Dendritic cell treated with granulocyte-macrophage colony-stimulating factor and Interleukin-4, amounts not matched to agents 40 ng/mL and 50 ng/mL, for 4 days (primary cell): Measurements from ENCODE around the gene ARHGAP15.

Source experiments
- H3K27ac Mint-ChIP-seq: one replicate; pipeline ENCODE4 v1.8.0; 2022; ENCODE audit warnings: mild to moderate bottlenecking, mixed read lengths
- H3K27me3 Mint-ChIP-seq: one replicate; pipeline ENCODE4 v1.8.0; 2022; ENCODE audit warnings: mild to moderate bottlenecking, mixed read lengths
- H3K36me3 Mint-ChIP-seq: one replicate; pipeline ENCODE4 v1.8.0; 2022; ENCODE audit warnings: low read depth, mixed read lengths
- H3K4me1 Mint-ChIP-seq: one replicate; pipeline ENCODE4 v1.8.0; 2022; ENCODE audit warnings: low read depth, mixed read lengths
- H3K4me3 Mint-ChIP-seq: one replicate; pipeline ENCODE4 v1.8.0; 2022; ENCODE audit warnings: mild to moderate bottlenecking, moderate library complexity, mixed read lengths
- H3K9me3 Mint-ChIP-seq: one replicate; pipeline ENCODE4 v1.8.0; 2022; ENCODE audit warnings: mixed read lengths
- intact Hi-C: fragments of 100-400 bp; cut with micrococcal nuclease; formaldehyde crosslinking; loops from one replicate; pipeline ENCODE4 v1.15.0; 2022

Gene ARHGAP15

DNA sequence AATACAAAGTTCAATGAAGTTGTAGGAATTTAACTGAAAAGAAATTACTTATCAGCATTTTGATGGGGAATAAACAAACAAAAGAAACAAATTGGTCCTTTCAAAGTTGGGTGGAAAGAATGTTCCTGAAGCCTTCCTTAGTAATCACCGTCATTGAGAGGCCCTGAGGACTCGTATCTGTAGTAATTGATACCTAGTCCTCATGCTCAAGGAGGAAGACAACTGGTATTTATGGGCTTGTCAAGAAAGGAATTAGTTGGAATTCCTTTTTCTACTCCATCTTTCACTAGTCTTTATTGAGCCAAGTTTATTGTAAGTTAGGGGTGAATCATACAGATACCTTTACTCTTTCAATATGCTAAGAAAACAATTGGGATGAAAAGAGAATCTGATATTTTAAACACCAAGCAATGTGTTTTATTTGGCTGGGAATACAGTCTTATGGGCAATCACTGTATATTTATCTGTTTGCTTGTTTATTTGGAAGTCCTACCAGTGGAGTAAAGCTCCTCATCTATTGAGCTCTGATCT lies 324.8 kb downstream of the ARHGAP15 start:
- H3K36me3 Mint-ChIP-seq = peaks cover 5% of the 10 kb centered on the region
- H3K4me1 Mint-ChIP-seq = peaks cover 9% of the 10 kb centered on the region
- no peak overlapping the region for H3K4me3 Mint-ChIP-seq
- H3K27me3 Mint-ChIP-seq = no peaks in the 10 kb centered on the region
- no peaks in the 10 kb centered on the region for H3K9me3 Mint-ChIP-seq
- H3K27ac Mint-ChIP-seq = no peak overlapping the region
- intact Hi-C loops = no loop called here

DNA sequence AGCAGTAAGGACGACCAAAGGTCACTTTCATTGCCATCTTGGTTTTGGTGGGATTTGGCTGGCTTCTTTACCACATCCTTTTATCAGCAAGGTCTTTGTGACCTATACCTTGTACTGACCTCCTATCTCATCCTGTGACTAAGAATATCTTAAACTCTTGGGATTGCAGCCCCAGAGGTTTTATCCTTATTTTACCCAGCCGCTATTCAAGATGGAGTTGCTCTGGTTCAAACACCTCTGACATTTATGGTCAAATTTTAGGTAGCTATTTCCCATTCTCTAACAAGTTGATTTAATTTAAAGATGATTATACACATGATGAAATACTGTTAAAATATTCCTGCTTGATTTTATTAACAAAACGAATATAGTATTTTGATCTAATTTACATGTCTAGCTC lies 326.1 kb downstream of the ARHGAP15 start:
- H3K9me3 Mint-ChIP-seq = no peaks in the 10 kb centered on the region
- no peak overlapping the region for H3K27ac Mint-ChIP-seq
- no peaks in the 10 kb centered on the region for H3K27me3 Mint-ChIP-seq
- H3K4me3 Mint-ChIP-seq = no peak overlapping the region
- intact Hi-C loops = no loop called here
- H3K4me1 Mint-ChIP-seq = peaks cover 9% of the 10 kb centered on the region
- H3K36me3 Mint-ChIP-seq = peaks cover 5% of the 10 kb centered on the region

DNA sequence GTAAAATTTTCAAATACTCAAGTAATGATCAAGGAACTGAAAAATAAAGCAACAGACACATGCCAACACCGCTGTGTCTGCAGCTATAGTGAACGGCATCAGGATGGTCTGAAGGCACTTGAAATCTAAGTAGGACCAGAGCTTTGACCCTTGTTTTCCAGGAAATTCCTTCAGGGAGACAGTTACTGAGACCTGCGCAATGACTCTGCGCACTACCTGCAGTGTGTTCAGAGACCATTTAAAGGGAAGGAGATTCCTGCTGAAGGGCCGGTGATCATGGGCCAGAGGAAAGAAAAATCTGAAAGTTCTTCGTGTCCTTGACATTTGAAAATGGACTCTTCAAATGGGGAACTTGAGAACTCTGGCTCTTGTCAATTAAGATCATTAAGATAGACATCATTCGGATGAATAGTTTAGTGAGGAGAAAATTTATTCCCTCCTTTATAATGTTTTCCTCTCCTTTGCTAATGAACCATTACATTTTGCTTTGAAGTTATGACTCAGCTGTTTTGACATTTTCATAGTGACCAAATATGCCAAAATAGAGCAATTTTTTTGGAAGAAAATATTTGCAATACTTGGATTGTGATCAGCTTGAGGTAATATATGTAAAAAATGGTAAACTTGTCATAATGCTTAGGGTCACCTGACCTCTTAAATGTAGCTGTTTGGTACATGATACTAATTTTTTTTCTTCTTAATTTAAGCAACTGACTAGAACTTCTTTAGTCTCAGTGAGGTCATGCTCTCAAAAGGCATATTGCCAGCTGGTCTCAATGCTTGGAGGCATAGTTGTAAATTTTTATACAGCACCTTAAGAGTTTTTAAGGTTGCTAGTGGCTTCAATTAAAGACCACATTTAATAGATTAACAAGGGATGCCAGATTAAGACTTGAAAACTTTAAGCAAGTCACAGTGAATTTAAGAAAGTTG lies 329.3 kb downstream of the ARHGAP15 start:
- no peak overlapping the region for H3K27ac Mint-ChIP-seq
- H3K27me3 Mint-ChIP-seq = no peaks in the 10 kb centered on the region
- H3K36me3 Mint-ChIP-seq = peaks cover 5% of the 10 kb centered on the region
- H3K4me3 Mint-ChIP-seq = no peak overlapping the region
- H3K4me1 Mint-ChIP-seq = no peaks in the 10 kb centered on the region
- H3K9me3 Mint-ChIP-seq = no peaks in the 10 kb centered on the region
- intact Hi-C loops = no loop called here

DNA sequence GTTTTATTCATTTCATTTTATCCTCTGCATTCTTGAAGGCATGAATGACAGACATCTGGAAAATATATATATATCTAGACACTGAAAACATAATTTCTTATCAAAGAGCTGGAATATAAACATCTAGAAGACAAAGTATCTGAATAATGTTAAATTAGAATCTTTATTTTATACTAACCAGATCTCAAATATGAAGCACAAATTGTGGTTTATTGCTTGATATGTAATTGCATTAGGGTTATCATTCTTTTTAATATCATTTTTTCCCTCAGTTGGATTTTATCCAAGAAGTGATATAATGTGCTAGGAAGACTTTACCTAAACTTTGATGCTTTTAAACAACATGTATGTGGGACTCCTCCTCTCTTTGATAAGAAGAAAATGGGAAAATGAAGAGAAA lies 331.2 kb downstream of the ARHGAP15 start:
- no peaks in the 10 kb centered on the region for H3K9me3 Mint-ChIP-seq
- H3K4me1 Mint-ChIP-seq = no peaks in the 10 kb centered on the region
- H3K36me3 Mint-ChIP-seq = no peaks in the 10 kb centered on the region

DNA sequence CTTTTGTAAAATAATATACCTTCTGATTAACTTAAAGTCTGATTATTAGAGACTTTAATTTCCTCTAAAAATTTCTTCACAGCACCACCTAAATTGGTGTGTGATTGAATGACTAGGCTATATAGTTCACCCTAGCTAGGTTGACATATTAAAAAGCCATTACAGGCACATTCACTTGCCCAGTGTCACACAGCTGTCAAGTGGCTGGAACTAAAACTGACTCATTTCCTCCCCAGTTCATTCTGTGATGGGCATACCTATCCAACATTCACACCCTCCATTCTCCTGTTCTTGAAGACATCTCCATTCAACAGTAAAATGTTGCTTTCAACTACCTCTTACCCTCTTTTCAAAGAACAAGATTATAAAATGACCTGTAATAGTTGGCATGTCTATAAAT lies 334.5 kb downstream of the ARHGAP15 start:
- no peaks in the 10 kb centered on the region for H3K4me1 Mint-ChIP-seq
- H3K9me3 Mint-ChIP-seq = no peaks in the 10 kb centered on the region
- no peaks in the 10 kb centered on the region for H3K27me3 Mint-ChIP-seq
- no peak overlapping the region for H3K4me3 Mint-ChIP-seq
- H3K36me3 Mint-ChIP-seq = no peaks in the 10 kb centered on the region
- no peak overlapping the region for H3K27ac Mint-ChIP-seq
- intact Hi-C loops = no loop called here

More for the DNA sequence above, 331.2 kb downstream of the ARHGAP15 start:
- no peak overlapping the region for H3K27ac Mint-ChIP-seq
- H3K27me3 Mint-ChIP-seq = no peaks in the 10 kb centered on the region
- no peak overlapping the region for H3K4me3 Mint-ChIP-seq
- intact Hi-C loops = no loop called here

DNA sequence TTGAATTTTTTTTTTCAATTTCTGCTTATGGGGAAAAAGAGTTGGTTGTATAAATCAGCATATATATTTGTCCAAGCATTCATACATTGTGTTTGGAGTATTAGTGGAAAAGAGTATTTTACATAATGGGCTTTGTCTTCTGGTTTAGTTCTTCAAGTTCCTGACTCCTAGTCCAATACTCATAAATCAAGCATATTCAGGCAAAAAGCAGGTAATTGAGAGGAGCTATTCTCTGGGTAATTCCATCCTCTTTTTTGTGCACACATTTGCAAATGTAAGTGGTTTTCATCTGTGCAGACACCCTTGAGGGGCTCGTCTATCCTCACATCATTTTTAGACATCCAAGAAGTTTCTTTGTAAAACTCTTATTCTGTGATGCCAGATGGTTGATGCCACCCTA lies 337.2 kb downstream of the ARHGAP15 start:
- Mint-ChIP-seq H3K27me3 (no peaks in the 10 kb centered on the region), H3K4me1 (no peaks in the 10 kb centered on the region), H3K27ac (no peak overlapping the region), H3K4me3 (no peak overlapping the region), H3K9me3 (no peaks in the 10 kb centered on the region), H3K36me3 (no peaks in the 10 kb centered on the region)
- intact Hi-C loops = no loop called here

DNA sequence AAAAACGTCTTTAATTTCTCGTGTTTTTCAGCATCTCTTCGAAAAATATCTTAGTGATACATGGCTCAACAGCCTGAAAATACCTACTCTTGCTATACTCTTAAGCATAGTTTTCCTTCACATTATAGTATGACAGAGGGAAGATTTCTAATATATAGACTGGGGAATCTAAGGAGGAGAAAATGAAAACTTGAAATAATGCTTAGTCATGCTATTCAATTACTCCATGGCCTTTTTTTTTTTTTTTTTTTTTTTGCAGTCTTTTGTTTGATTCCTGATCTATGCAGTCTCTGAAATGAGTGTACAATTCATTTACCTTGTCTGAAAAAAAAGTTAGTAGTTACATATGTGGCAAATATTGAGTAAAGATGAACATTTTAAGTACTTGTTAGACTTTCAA lies 337.8 kb downstream of the ARHGAP15 start:
- no peaks in the 10 kb centered on the region for H3K27me3 Mint-ChIP-seq
- H3K27ac Mint-ChIP-seq = no peak overlapping the region
- H3K36me3 Mint-ChIP-seq = no peaks in the 10 kb centered on the region
- no peaks in the 10 kb centered on the region for H3K4me1 Mint-ChIP-seq
- H3K4me3 Mint-ChIP-seq = no peak overlapping the region
- no peaks in the 10 kb centered on the region for H3K9me3 Mint-ChIP-seq
- intact Hi-C loops = no loop called here

DNA sequence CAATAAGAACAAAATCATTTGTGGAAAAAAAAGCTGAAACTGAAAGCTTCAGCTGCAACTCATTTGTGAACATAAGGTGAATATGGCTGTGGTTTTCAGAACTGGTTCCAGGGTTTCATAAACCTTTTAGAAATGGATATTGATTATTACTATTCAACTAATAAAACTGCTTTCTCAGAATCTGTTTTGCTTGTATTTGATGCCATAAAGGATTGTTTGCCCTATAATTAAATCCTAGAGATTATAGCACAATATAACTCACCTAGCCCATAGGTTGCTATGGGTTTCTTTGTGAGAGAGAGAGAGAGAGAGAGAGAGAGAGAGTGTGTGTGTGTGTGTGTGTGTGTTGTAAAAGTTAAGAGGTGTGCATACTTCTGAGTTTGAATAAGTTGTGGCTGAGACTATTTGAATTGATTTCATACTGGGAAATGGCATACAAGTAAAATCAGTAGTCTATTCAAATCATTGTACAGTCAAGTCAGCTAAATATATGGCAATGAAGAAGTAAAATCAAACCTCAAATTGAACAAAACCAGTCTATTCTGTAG lies 339.2 kb downstream of the ARHGAP15 start:
- no peaks in the 10 kb centered on the region for H3K9me3 Mint-ChIP-seq
- H3K36me3 Mint-ChIP-seq = peaks cover 5% of the 10 kb centered on the region
- H3K27me3 Mint-ChIP-seq = no peaks in the 10 kb centered on the region
- intact Hi-C loops = no loop called here
- H3K27ac Mint-ChIP-seq = no peak overlapping the region
- H3K4me3 Mint-ChIP-seq = no peak overlapping the region
- peaks cover 6% of the 10 kb centered on the region for H3K4me1 Mint-ChIP-seq

DNA sequence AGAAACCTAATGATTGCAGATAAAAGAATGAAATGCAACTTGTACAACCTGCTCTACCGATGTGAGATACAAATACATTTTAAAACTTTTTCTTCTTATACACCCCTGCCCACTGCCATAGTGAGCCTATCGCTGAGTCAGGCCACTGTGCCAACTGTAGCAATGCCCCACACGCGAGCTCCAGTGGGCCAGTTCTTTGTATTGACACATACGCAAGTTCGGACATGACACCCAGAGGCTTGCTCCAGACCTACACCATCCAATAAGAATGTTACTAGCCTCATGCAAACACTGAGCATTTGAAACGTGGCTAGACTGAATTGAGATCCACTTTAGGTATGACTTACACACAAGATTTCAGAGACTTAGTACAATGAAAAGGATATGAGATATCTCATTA lies 340.1 kb downstream of the ARHGAP15 start:
- Mint-ChIP-seq H3K36me3 (peaks cover 5% of the 10 kb centered on the region), H3K9me3 (no peaks in the 10 kb centered on the region), H3K4me1 (peaks cover 6% of the 10 kb centered on the region), H3K4me3 (no peak overlapping the region), H3K27ac (no peak overlapping the region), H3K27me3 (no peaks in the 10 kb centered on the region)
- intact Hi-C loops = no loop called here

DNA sequence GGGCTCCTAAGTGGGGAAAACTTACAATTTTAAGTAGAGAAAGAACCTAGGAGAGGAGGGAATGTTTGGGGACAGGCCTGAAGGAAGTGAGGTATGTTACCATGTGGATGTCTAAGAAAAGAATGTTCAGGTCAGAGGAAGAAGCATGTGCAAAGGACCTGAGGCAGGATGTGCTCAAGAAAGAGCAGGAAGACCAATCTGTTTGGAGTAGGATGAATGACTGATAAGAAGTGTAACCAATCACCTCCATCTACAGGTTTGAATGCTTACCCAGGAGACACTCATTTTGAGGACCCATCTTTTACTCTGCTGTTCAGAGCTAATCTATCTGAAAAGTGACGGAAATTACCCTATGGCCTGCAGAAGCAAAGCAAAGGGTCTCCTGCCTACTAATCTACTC lies 342.3 kb downstream of the ARHGAP15 start:
- Mint-ChIP-seq H3K36me3 (peaks cover 5% of the 10 kb centered on the region), H3K27ac (no peak overlapping the region), H3K4me1 (peaks cover 8% of the 10 kb centered on the region), H3K27me3 (no peaks in the 10 kb centered on the region), H3K9me3 (no peaks in the 10 kb centered on the region), H3K4me3 (no peak overlapping the region)
- intact Hi-C loops = no loop called here

DNA sequence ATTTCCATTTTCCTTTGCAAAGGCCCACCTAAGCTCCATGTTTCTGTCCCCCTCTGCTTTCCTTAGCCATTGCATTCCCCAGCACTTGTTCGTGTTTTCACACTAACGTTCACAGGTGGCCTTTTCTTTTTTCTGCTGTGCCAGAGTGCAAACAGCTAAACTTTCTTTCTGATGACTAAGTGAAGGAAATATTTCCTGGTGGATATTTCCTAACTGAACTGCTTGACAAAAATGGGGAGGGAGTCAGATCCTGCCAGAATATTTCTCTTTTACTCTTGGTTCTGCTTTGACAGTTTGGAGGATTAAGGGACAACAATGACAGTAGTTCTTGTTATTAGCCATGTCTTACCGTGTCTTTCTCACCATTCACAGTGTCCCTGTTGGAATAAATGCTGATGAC lies 344.0 kb downstream of the ARHGAP15 start:
- peak overlapping the region; percentile 23 for H3K27ac Mint-ChIP-seq
- H3K4me3 Mint-ChIP-seq = no peak overlapping the region

DNA sequence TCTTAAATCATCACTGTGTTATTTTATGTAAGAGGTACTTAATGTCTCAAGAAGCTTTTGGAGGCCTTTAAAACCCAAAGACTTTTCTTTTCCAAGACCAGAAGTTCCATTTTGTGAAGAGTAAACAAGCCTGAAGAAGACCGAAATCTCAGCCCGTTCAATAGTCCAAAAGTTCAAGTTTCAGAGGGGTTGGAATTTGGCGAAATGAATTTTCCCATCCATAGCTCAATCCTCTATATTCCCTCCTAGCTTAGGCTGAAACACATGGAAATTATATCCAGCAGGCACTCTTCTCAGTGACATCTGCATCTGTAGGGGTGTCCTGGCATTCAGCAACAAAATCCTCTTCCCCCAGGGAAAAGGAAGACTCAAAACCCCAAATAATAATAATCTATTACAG lies 344.6 kb downstream of the ARHGAP15 start:
- H3K4me3 Mint-ChIP-seq = no peak overlapping the region
- H3K4me1 Mint-ChIP-seq = peaks cover 24% of the 10 kb centered on the region
- no peaks in the 10 kb centered on the region for H3K9me3 Mint-ChIP-seq
- peaks cover 5% of the 10 kb centered on the region for H3K36me3 Mint-ChIP-seq
- intact Hi-C loops = no loop called here
- H3K27me3 Mint-ChIP-seq = no peaks in the 10 kb centered on the region
- no peak overlapping the region for H3K27ac Mint-ChIP-seq

More for the DNA sequence above, 344.0 kb downstream of the ARHGAP15 start:
- Mint-ChIP-seq H3K36me3 (peaks cover 5% of the 10 kb centered on the region), H3K27me3 (no peaks in the 10 kb centered on the region), H3K4me1 (peaks cover 22% of the 10 kb centered on the region), H3K9me3 (no peaks in the 10 kb centered on the region)
- intact Hi-C loops = no loop called here

DNA sequence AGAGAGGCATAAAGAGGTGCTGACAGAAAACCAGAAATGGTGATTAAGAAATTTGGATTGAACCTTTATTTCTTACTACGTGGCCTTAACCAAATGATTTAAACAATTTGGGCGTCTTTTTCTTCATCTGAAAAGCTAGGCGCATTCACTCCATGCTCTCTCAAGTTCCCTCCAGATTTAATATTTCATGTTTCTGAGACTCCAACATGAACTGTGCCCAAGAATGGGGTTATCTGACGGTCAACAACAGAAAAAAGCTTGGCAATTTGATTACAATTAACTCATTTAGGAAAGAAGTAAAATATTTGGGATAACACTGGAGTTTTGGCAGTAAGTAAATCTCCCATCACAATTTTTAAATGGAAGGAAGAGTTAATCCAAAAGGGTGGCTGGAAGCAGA lies 345.4 kb downstream of the ARHGAP15 start:
- no peak overlapping the region for H3K4me3 Mint-ChIP-seq
- peaks cover 24% of the 10 kb centered on the region for H3K4me1 Mint-ChIP-seq
- intact Hi-C loops = no loop called here
- no peaks in the 10 kb centered on the region for H3K27me3 Mint-ChIP-seq
- H3K9me3 Mint-ChIP-seq = no peaks in the 10 kb centered on the region
- peaks cover 5% of the 10 kb centered on the region for H3K36me3 Mint-ChIP-seq
- H3K27ac Mint-ChIP-seq = no peak overlapping the region

DNA sequence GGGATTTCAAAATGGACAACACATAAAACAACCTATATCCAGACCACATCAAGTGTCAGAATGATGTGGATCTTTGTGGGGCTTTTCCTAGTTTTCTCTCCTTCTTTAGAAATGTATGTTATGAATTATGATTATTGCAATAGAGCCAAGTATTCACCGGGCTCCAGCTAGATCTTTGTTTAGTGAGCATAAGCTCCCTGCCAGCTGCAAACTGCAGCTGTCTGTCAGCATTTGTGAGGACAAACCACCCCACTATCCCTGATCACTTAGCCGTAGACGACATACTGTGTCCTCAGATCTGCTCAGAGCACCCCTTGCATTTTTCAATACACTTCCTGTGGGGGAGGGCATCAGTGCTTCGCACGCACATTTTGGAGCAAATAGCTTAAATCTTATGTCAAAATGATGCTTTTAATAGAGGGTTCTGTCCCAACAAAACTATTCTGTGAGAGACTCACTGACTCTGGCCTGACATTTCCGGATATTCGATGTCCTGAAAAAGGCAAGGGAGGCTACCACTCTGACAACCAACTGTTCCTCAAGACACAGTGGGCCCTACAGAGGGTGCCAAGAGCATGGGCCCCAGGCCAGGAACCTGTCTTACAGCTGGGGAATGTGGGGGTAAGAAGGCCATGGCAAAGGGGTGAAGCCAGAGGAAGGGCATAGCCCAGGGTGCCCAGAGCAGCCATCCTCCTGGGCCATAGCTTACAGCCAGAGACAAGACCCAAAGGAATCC lies 346.0 kb downstream of the ARHGAP15 start:
- Mint-ChIP-seq H3K4me3 (no peak overlapping the region), H3K27me3 (no peaks in the 10 kb centered on the region), H3K27ac (no peak overlapping the region), H3K36me3 (peaks cover 5% of the 10 kb centered on the region), H3K4me1 (peaks cover 24% of the 10 kb centered on the region), H3K9me3 (no peaks in the 10 kb centered on the region)
- intact Hi-C loops = no loop called here
